IMR-90 (cell line): Measurements from ENCODE around the gene IL2RG. TPM values are rescaled to one million over a fixed set of nuclear protein-coding genes. Genes with fewer than 3 reads are reported as not detected.

Experiments
- ATAC-seq: fragments of 200-7000 bp; cut with Tn5 transposase; 2 replicates; pipeline ENCODE4 v1.9.1; 2020; ENCODE audit warnings: low read depth, mild to moderate bottlenecking, moderate library complexity
- BruUV-seq: library from RNA; stranded (reverse); fragments of 400-500 nt; replicated peaks from 2 replicates; lab custom pipeline; 2021; lab: Mats Ljungman, UMichigan
- CTCF ChIA-PET: fragments of 300-600 bp; formaldehyde crosslinking; extraction: SDS; loops from one replicate; lab custom pipeline; 2021; ENCODE audit warnings: antibody characterized with exemption; lab: Yijun Ruan, JAX
- POLR2A ChIA-PET: fragments of 300-600 bp; sonication (Branson Sonifier 250); formaldehyde crosslinking; loops from one replicate; lab custom pipeline; 2022; ENCODE audit warnings: antibody characterized with exemption; ENCODE audit not compliant: unreplicated experiment; lab: Charles Lee
- DNase-seq: peaks from one replicate; pipeline ENCODE4 v3.0.0; 2013
- H2AFZ ChIP-seq: replicated peaks from 2 replicates; pipeline ENCODE3; 2013; ENCODE audit warnings: low read length, mild to moderate bottlenecking; ENCODE audit not compliant: poor library complexity
- H2AK5ac ChIP-seq: 2 replicates; pipeline ENCODE4 v1.6.1; 2013; ENCODE audit warnings: low read depth, low read length, inconsistent platforms
- H2AK9ac ChIP-seq: replicated peaks from 2 replicates; pipeline ENCODE3; 2013; ENCODE audit warnings: mild to moderate bottlenecking, low read depth, low read length, moderate library complexity; ENCODE audit not compliant: poor library complexity
- H2BK120ac ChIP-seq: 2 replicates; pipeline ENCODE4 v1.6.1; 2013; ENCODE audit warnings: low read depth, low read length, inconsistent platforms
- H2BK15ac ChIP-seq: 3 replicates; pipeline ENCODE4 v1.6.1; 2013; ENCODE audit warnings: low read depth, low read length, inconsistent platforms
- H2BK20ac ChIP-seq: 2 replicates; pipeline ENCODE4 v1.6.1; 2013; ENCODE audit warnings: low read depth, mild to moderate bottlenecking, inconsistent platforms, low read length, moderate library complexity
- H2BK5ac ChIP-seq: 2 replicates; pipeline ENCODE4 v1.6.1; 2013; ENCODE audit warnings: mild to moderate bottlenecking, low read depth, low read length, inconsistent platforms; ENCODE audit not compliant: poor library complexity, severe bottlenecking
- H3K14ac ChIP-seq: replicated peaks from 2 replicates; pipeline ENCODE4 v1.6.1; 2013; ENCODE audit warnings: low read depth, low read length, inconsistent platforms
- H3K18ac ChIP-seq: 2 replicates; pipeline ENCODE4 v1.6.1; 2013; ENCODE audit warnings: low read depth, low read length, control low read depth
- H3K23ac ChIP-seq: 2 replicates; pipeline ENCODE4 v1.6.1; 2013; ENCODE audit warnings: low read depth, low read length, inconsistent platforms
- H3K27ac ChIP-seq: 2 replicates; pipeline ENCODE4 v1.5.1; 2013; ENCODE audit warnings: mild to moderate bottlenecking, control low read depth, low read length; ENCODE audit not compliant: insufficient read depth
- H3K27me3 ChIP-seq: 2 replicates; pipeline ENCODE4 v1.6.1; 2013; ENCODE audit warnings: low read length; ENCODE audit not compliant: control insufficient read depth, insufficient read depth
- H3K36me3 ChIP-seq: 2 replicates; pipeline ENCODE4 v1.6.1; 2013; ENCODE audit warnings: low read length, mixed read lengths; ENCODE audit not compliant: control insufficient read depth, insufficient read depth
- H3K4ac ChIP-seq: 2 replicates; pipeline ENCODE4 v1.6.1; 2013; ENCODE audit warnings: low read depth, low read length, inconsistent platforms
- H3K4me1 ChIP-seq: 2 replicates; pipeline ENCODE4 v1.6.1; 2013; ENCODE audit warnings: low read length, mixed read lengths; ENCODE audit not compliant: control insufficient read depth, insufficient read depth
- H3K4me2 ChIP-seq: 2 replicates; pipeline ENCODE4 v1.6.1; 2013; ENCODE audit warnings: low read depth, mild to moderate bottlenecking, control low read depth, low read length, moderate library complexity
- H3K4me3 ChIP-seq: 2 replicates; pipeline ENCODE4 v1.5.1; 2013; ENCODE audit warnings: low read depth, mild to moderate bottlenecking, control low read depth, low read length, moderate library complexity; ENCODE audit not compliant: insufficient read depth
- H3K56ac ChIP-seq: 2 replicates; pipeline ENCODE4 v1.6.1; 2013; ENCODE audit warnings: low read length, inconsistent platforms; ENCODE audit not compliant: insufficient read depth; ENCODE audit errors: extremely low read depth
- H3K79me1 ChIP-seq, 2 experiments: 2 replicates each; pipeline ENCODE4 v1.6.1; 2013; ENCODE audit warnings: low read length in 2 of 2, inconsistent platforms in 1 of 2, low read depth in 1 of 2
- H3K9ac ChIP-seq: 2 replicates; pipeline ENCODE4 v1.6.1; 2013; ENCODE audit warnings: low read depth, low read length, control low read depth
- H3K9me1 ChIP-seq: 2 replicates; pipeline ENCODE4 v1.6.1; 2013; ENCODE audit warnings: low read length, inconsistent platforms; ENCODE audit not compliant: insufficient read depth
- H3K9me3 ChIP-seq: 2 replicates; pipeline ENCODE4 v1.6.1; 2013; ENCODE audit warnings: low read length; ENCODE audit not compliant: control insufficient read depth, insufficient read depth
- H4K20me1 ChIP-seq: 2 replicates; pipeline ENCODE4 v1.6.1; 2013; ENCODE audit warnings: low read length, inconsistent platforms; ENCODE audit not compliant: insufficient read depth
- H4K5ac ChIP-seq: 2 replicates; pipeline ENCODE4 v1.6.1; 2013; ENCODE audit warnings: mild to moderate bottlenecking, low read depth, low read length, control low read depth
- H4K8ac ChIP-seq, 2 experiments: 2 replicates each; pipeline ENCODE4 v1.6.1; 2013; ENCODE audit warnings: low read depth in 2 of 2, low read length in 2 of 2, control low read depth in 1 of 2, inconsistent platforms in 1 of 2
- H4K91ac ChIP-seq: 2 replicates; pipeline ENCODE4 v1.6.1; 2013; ENCODE audit warnings: low read depth, low read length, inconsistent platforms; ENCODE audit not compliant: insufficient read depth
- FOS ChIP-seq: fragments of 150-350 bp; IDR thresholded peaks from 2 replicates; pipeline ENCODE4 v1.6.1; 2016; ENCODE audit warnings: low read depth, low read length
- MAFK ChIP-seq: IDR thresholded peaks from 2 replicates; pipeline ENCODE4 v1.6.1; 2012; ENCODE audit warnings: low read depth, low read length, improper control_type of control experiment
- MAZ ChIP-seq: IDR thresholded peaks from 2 replicates; pipeline ENCODE4 v1.6.1; 2012; ENCODE audit warnings: low read depth, mild to moderate bottlenecking, low read length, improper control_type of control experiment, moderate library complexity, borderline replicate concordance
- NFE2L2 ChIP-seq: fragments of 150-350 bp; IDR thresholded peaks from 2 replicates; pipeline ENCODE4 v1.6.1; 2016; ENCODE audit warnings: low read depth, mild to moderate bottlenecking, low read length
- RAD21 ChIP-seq: IDR thresholded peaks from 2 replicates; pipeline ENCODE4 v1.6.1; 2012; ENCODE audit warnings: low read length, improper control_type of control experiment
- RCOR1 ChIP-seq: IDR thresholded peaks from 2 replicates; pipeline ENCODE4 v1.6.1; 2012; ENCODE audit warnings: mild to moderate bottlenecking, low read length, improper control_type of control experiment; ENCODE audit not compliant: insufficient replicate concordance
- RFX5 ChIP-seq: IDR thresholded peaks from 2 replicates; pipeline ENCODE4 v1.8.0; 2012; ENCODE audit warnings: low read depth, mild to moderate bottlenecking, low read length, moderate library complexity
- SMC3 ChIP-seq: fragments of 150-350 bp; IDR thresholded peaks from 2 replicates; pipeline ENCODE4 v1.6.1; 2016; ENCODE audit warnings: low read depth, mild to moderate bottlenecking, antibody characterized with exemption, low read length, moderate library complexity
- WGBS, 2 experiments: methylation state at CpG; one replicate each; pipeline versions ENCODE4 v1.1.5 to v1.1.7; 2013; ENCODE audit warnings: missing lambda C conversion rate in 2 of 2; ENCODE audit not compliant: insufficient read length in 1 of 2; ENCODE audit errors: extremely low coverage in 2 of 2; 5-methylcytosine and 5-hydroxymethylcytosine counted together
- dilution Hi-C: fragments of 300-500 bp; cut with HindIII; formaldehyde crosslinking; loops from one replicate; pipeline ENCODE4 v1.14.3; 2018; ENCODE audit warnings: low sequenced_read_pairs; ENCODE audit not compliant: unreplicated experiment
- in situ Hi-C: fragments of 300-500 bp; cut with MboI; formaldehyde crosslinking; loops from 3 replicates; pipeline ENCODE4 v1.14.3; 2019; ENCODE audit warnings: low sequenced_read_pairs, inconsistent platforms, mixed read lengths
- intact Hi-C: fragments of 100-400 bp; cut with micrococcal nuclease; formaldehyde crosslinking; loops from 2 replicates; pipeline ENCODE4 v1.10.0; 2022
- polyA plus RNA-seq, 3 experiments: library from polyadenylated mRNA; depleted of rRNA; stranded (reverse); fragments of >200 nt; gene quantifications; 2 replicates each; pipeline ENCODE4 v1.2.3, GENCODE V29; 2012; ENCODE audit warnings: low replicate concordance in 1 of 3
- total RNA-seq: library from RNA; depleted of rRNA; stranded (reverse); fragments of >200 nt; gene quantifications from 2 replicates; pipeline ENCODE4 v1.2.3, GENCODE V29; 2012
- TF ChIP-seq, protein P1 (sequence below): fragments of 150-350 bp; IDR thresholded peaks from 2 replicates; pipeline ENCODE4 v1.6.1; 2016; ENCODE audit warnings: low read depth, mild to moderate bottlenecking, low read length, moderate library complexity, borderline replicate concordance
- TF ChIP-seq, protein P2 (sequence below): conservative IDR thresholded peaks from 2 replicates; pipeline ENCODE4 v1.5.1; 2012; ENCODE audit warnings: mild to moderate bottlenecking, low read depth, low read length, improper control_type of control experiment
- TF ChIP-seq, protein P3 (sequence below): fragments of 150-350 bp; IDR thresholded peaks from 2 replicates; pipeline ENCODE4 v1.6.1; 2017; ENCODE audit warnings: mild to moderate bottlenecking, antibody characterized with exemption, low read length, low read depth

Gene IL2RG
- total and polyA plus RNA-seq, 2 of the 4 experiments (the other 2 are of a cell fraction) = not detected

DNA sequence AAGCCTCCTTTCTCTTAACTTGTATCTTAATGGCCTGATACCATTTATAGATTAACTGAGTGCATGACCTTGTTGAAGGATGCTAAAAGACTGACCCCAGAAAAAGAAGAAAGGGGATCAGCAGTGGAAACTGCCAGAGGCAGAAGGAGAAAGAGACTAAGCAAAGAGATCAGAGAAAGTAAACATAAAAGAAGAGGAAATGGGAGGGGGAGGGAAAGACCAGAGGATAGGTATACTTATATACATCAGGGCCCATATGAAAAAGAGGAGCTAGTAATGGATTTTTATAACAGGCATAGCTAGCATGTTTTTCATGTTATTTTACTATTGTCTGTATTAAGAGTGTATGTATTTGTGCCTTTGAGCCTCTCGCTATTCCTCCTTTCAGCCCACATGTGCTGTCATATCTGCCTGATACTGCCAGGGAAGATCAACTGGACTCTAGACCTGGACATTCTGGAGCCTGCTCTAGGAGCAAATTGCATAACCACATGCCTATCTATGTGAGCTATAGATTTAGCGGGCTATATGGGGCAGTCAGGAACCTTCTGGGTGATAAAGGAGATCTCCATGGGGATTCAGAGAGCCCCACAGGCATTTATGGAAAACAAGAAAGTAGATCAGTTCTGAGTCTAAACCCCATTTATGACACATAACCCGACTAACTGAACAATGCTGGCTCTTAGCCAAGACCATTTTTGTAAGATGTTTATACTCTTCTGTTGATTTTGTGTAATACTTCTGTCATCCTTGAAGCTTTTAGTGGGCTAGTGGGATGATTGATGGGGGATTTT is 29.9 kb downstream of the IL2RG start:
- no peak overlapping the region for H3K56ac ChIP-seq
- H4K8ac ChIP-seq = no peak overlapping the region
- H3K4ac ChIP-seq = no peak overlapping the region
- no peak for ATAC-seq
- H3K14ac ChIP-seq = no peak overlapping the region
- no peak for TF ChIP-seq RCOR1
- TF ChIP-seq, protein P1, sequence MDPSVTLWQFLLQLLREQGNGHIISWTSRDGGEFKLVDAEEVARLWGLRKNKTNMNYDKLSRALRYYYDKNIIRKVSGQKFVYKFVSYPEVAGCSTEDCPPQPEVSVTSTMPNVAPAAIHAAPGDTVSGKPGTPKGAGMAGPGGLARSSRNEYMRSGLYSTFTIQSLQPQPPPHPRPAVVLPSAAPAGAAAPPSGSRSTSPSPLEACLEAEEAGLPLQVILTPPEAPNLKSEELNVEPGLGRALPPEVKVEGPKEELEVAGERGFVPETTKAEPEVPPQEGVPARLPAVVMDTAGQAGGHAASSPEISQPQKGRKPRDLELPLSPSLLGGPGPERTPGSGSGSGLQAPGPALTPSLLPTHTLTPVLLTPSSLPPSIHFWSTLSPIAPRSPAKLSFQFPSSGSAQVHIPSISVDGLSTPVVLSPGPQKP = no peak
- TF ChIP-seq, protein P2, sequence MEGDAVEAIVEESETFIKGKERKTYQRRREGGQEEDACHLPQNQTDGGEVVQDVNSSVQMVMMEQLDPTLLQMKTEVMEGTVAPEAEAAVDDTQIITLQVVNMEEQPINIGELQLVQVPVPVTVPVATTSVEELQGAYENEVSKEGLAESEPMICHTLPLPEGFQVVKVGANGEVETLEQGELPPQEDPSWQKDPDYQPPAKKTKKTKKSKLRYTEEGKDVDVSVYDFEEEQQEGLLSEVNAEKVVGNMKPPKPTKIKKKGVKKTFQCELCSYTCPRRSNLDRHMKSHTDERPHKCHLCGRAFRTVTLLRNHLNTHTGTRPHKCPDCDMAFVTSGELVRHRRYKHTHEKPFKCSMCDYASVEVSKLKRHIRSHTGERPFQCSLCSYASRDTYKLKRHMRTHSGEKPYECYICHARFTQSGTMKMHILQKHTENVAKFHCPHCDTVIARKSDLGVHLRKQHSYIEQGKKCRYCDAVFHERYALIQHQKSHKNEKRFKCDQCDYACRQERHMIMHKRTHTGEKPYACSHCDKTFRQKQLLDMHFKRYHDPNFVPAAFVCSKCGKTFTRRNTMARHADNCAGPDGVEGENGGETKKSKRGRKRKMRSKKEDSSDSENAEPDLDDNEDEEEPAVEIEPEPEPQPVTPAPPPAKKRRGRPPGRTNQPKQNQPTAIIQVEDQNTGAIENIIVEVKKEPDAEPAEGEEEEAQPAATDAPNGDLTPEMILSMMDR = no peak
- no peak for TF ChIP-seq FOS
- TF ChIP-seq RFX5 = no peak
- TF ChIP-seq NFE2L2 = no peak
- TF ChIP-seq MAFK = no peak
- TF ChIP-seq, protein P3, sequence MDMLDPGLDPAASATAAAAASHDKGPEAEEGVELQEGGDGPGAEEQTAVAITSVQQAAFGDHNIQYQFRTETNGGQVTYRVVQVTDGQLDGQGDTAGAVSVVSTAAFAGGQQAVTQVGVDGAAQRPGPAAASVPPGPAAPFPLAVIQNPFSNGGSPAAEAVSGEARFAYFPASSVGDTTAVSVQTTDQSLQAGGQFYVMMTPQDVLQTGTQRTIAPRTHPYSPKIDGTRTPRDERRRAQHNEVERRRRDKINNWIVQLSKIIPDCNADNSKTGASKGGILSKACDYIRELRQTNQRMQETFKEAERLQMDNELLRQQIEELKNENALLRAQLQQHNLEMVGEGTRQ = no peak
- TF ChIP-seq MAZ = no peak
- no peak for TF ChIP-seq RAD21
- TF ChIP-seq SMC3 = no peak
- dilution Hi-C loops = no loop called here
- no CpG with 5 or more reads among the region's 3 CpGs for WGBS, 2 experiments
- H3K27ac ChIP-seq = no peak overlapping the region
- no peak overlapping the region for H3K4me2 ChIP-seq
- intact Hi-C loops = no loop called here
- H2AFZ ChIP-seq = no peak overlapping the region
- in situ Hi-C loops = no loop called here
- no peak overlapping the region for H4K5ac ChIP-seq
- BruUV-seq = no TSS peak
- H3K36me3 ChIP-seq = no peaks in the 10 kb centered on the region
- H3K4me1 ChIP-seq = no peaks in the 10 kb centered on the region
- peak; percentile 45 for DNase-seq
- no peak overlapping the region for H4K91ac ChIP-seq
- H3K9ac ChIP-seq = no peak overlapping the region
- no peak overlapping the region for H2AK9ac ChIP-seq
- no peak overlapping the region for H3K18ac ChIP-seq
- H2AK5ac ChIP-seq = no peak overlapping the region
- no peak overlapping the region for H3K4me3 ChIP-seq
- H3K79me1 ChIP-seq = no peaks in the 10 kb centered on the region
- no peak overlapping the region for H2BK120ac ChIP-seq
- ChIA-PET CTCF (no interaction called here), POLR2A (no interaction called here)
- no peak overlapping the region for H2BK20ac ChIP-seq
- H2BK15ac ChIP-seq = no peak overlapping the region
- no peak overlapping the region for H2BK5ac ChIP-seq
- H3K27me3 ChIP-seq = peaks cover 6% of the 10 kb centered on the region
- no peaks in the 10 kb centered on the region for H3K9me1 ChIP-seq
- H4K20me1 ChIP-seq = no peaks in the 10 kb centered on the region
- H3K9me3 ChIP-seq = no peaks in the 10 kb centered on the region
- no peak overlapping the region for H3K23ac ChIP-seq
